Epithelial cell of esophagus (primary cell): ENCODE measurements around the gene WDFY4.

Experiments
- DNase-seq: peaks from one replicate; pipeline ENCODE4 v3.0.0; 2010; ENCODE audit warnings: low read depth
- H3K4me3 ChIP-seq: 2 replicates; pipeline ENCODE4 v1.5.1; 2011; ENCODE audit warnings: mild to moderate bottlenecking, low read length, control low read depth
- CTCF ChIP-seq: IDR thresholded peaks from 2 replicates; pipeline ENCODE4 v1.5.1; 2011; ENCODE audit warnings: low read depth, mild to moderate bottlenecking, low read length, control low read depth, inconsistent platforms; ENCODE audit not compliant: insufficient read depth; ENCODE audit errors: missing control alignments

WDFY4 gene

GRCh38 chr10:48700493-48700892 is 15.8 kb downstream of the WDFY4 start:
- H3K4me3 ChIP-seq, result no peak overlapping the region
- no peak for DNase-seq
- no peak for TF ChIP-seq CTCF

GRCh38 chr10:48701139-48701901 is 16.6 kb downstream of the WDFY4 start:
- TF ChIP-seq CTCF, result no peak
- no peak for DNase-seq
- no peak overlapping the region for H3K4me3 ChIP-seq

- no peak for DNase-seq
- H3K4me3 ChIP-seq, result no peak overlapping the region
- no peak for TF ChIP-seq CTCF
Measured at GRCh38 chr10:48701941-48702340, 17.3 kb downstream of the WDFY4 start.

GRCh38 chr10:48703531-48704122 is 19.0 kb downstream of the WDFY4 start:
- no peak overlapping the region for H3K4me3 ChIP-seq
- TF ChIP-seq CTCF, result no peak

GRCh38 chr10:48704156-48704555 is 19.5 kb downstream of the WDFY4 start:
- no peak for DNase-seq

More at GRCh38 chr10:48703531-48704122, 19.0 kb downstream of the WDFY4 start:
- no peak for DNase-seq

GRCh38 chr10:48705401-48705938 is 20.8 kb downstream of the WDFY4 start:
- no peak for DNase-seq
- no peak for TF ChIP-seq CTCF
- no peak overlapping the region for H3K4me3 ChIP-seq

More at GRCh38 chr10:48704156-48704555, 19.5 kb downstream of the WDFY4 start:
- TF ChIP-seq CTCF, result no peak
- H3K4me3 ChIP-seq, result no peak overlapping the region

- no peak overlapping the region for H3K4me3 ChIP-seq
- no peak for TF ChIP-seq CTCF
- no peak for DNase-seq
Measured at GRCh38 chr10:48707472-48707871, 22.8 kb downstream of the WDFY4 start.
